Stimulated activated CD4-positive, alpha-beta T cell treated with anti-CD3 and anti-CD28 coated beads, TNF-alpha, amount 100 ng/mL, for 1 hour (primary cell): Measurements from ENCODE around the gene ZNF214.

Experiments
- DNase-seq, 3 donors: peaks; one replicate each; pipeline ENCODE4 v3.0.0-alpha.2; 2020; ENCODE audit warnings: low read depth in 3 of 3, low spot score in 1 of 3

ZNF214 gene

GRCh38 chr11:7020183-7020917 lies at the start of gene ZNF214, which contains the start of gene NLRP14:
Gene ZNF214 (minus strand): TSS chr11:7020346. CDS start chr11:7002835, 17,511 bp downstream.
Gene NLRP14 (plus strand): TSS chr11:7020479. CDS start chr11:7038587, 18,108 bp downstream.
- DNase-seq = no peak

- no peak for DNase-seq
Measured at GRCh38 chr11:7062534-7062933, 42.4 kb upstream of the ZNF214 start.

- no peak for DNase-seq
Measured at GRCh38 chr11:7060868-7061267, 40.7 kb upstream of the ZNF214 start.

GRCh38 chr11:7057641-7058040 lies 37.5 kb upstream of the ZNF214 start:
- DNase-seq = no peak

- DNase-seq = no peak
Measured at GRCh38 chr11:7056828-7057513, 36.8 kb upstream of the ZNF214 start.

- DNase-seq = no peak
Measured at GRCh38 chr11:7050191-7050590, 30.0 kb upstream of the ZNF214 start.

GRCh38 chr11:7046474-7047175 lies 26.5 kb upstream of the ZNF214 start:
- no peak for DNase-seq

- DNase-seq = no peak
Measured at GRCh38 chr11:7034019-7034418, 13.9 kb upstream of the ZNF214 start.

GRCh38 chr11:7032692-7033091 lies 12.5 kb upstream of the ZNF214 start:
- no peak for DNase-seq

GRCh38 chr11:7031471-7031871 lies 11.3 kb upstream of the ZNF214 start:
- no peak for DNase-seq

- no peak for DNase-seq
Measured at GRCh38 chr11:7030836-7031235, 10.7 kb upstream of the ZNF214 start.

GRCh38 chr11:7028141-7028540 lies 8.0 kb upstream of the ZNF214 start:
- no peak for DNase-seq

- DNase-seq = no peak
Measured at GRCh38 chr11:7021318-7021717, 1.2 kb upstream of the ZNF214 start.

- DNase-seq = no peak
Measured at GRCh38 chr11:7019500-7020182, 505 bp downstream of the ZNF214 start.

GRCh38 chr11:7016011-7016410 lies 4.1 kb downstream of the ZNF214 start:
- DNase-seq = no peak

GRCh38 chr11:7014118-7014517 lies 6.0 kb downstream of the ZNF214 start:
- no peak for DNase-seq

GRCh38 chr11:7004482-7004881 lies 15.7 kb downstream of the ZNF214 start:
- no peak for DNase-seq

- DNase-seq = no peak
Measured at GRCh38 chr11:6995703-6996102, 24.4 kb downstream of the ZNF214 start.

GRCh38 chr11:6992457-6993417 lies 27.4 kb downstream of the ZNF214 start:
- no peak for DNase-seq

- DNase-seq = no peak
Measured at GRCh38 chr11:6992026-6992425, 28.1 kb downstream of the ZNF214 start.
